Spleen (tissue), 11 donors: ENCODE data around the gene TPSD1. TPM values are rescaled to one million over a fixed set of nuclear protein-coding genes. Genes with fewer than 3 reads are reported as not detected.

Experiments
- DNase-seq: peaks from one replicate; pipeline ENCODE4 v3.0.0-alpha.2; 2020
- H3K27ac ChIP-seq, 8 donors: fragments of 200-600 bp; sonication (generic) in 7 of 8; 1 replicate in 4 of 8; 2 replicates in 4 of 8; pipeline versions ENCODE4 v1.5.0 to v1.8.0; 2016 to 2021; ENCODE audit warnings: inconsistent platforms in 4 of 8, mild to moderate bottlenecking in 4 of 8, moderate library complexity in 1 of 8
- H3K27me3 ChIP-seq, 7 donors: fragments of 200-600 bp; sonication (generic) in 6 of 7; replicated peaks in 1 of 7; 1 replicate in 4 of 7; 2 replicates in 3 of 7; pipeline versions ENCODE4 v1.5.0 to v1.8.0; 2016 to 2021; ENCODE audit warnings: inconsistent platforms in 3 of 7, mild to moderate bottlenecking in 1 of 7
- H3K36me3 ChIP-seq, 6 donors: fragments of 200-600 bp; sonication (generic) in 5 of 6; 1 replicate in 4 of 6; 2 replicates in 2 of 6; pipeline versions ENCODE4 v1.5.0 to v1.8.0; 2016 to 2021; ENCODE audit warnings: inconsistent platforms in 2 of 6
- H3K4me1 ChIP-seq, 6 donors: fragments of 200-600 bp; sonication (generic) in 5 of 6; 1 replicate in 3 of 6; 2 replicates in 3 of 6; pipeline versions ENCODE4 v1.5.0 to v1.8.0; 2016 to 2021; ENCODE audit warnings: inconsistent platforms in 3 of 6
- H3K4me3 ChIP-seq, 8 donors: fragments of 200-600 bp; sonication (generic) in 7 of 8; 1 replicate in 4 of 8; 2 replicates in 4 of 8; pipeline versions ENCODE4 v1.5.0 to v1.8.0; 2016 to 2021; ENCODE audit warnings: inconsistent platforms in 4 of 8, mild to moderate bottlenecking in 4 of 8, moderate library complexity in 2 of 8
- H3K9me3 ChIP-seq, 8 donors: fragments of 200-600 bp; sonication (generic) in 7 of 8; 1 replicate in 4 of 8; 2 replicates in 4 of 8; pipeline versions ENCODE4 v1.5.0 to v1.8.0; 2016 to 2021; ENCODE audit warnings: inconsistent platforms in 4 of 8
- POLR2A ChIP-seq, 3 donors: fragments of 450-650 bp; IDR thresholded peaks; one replicate each; pipeline ENCODE4 v1.5.1; 2017; ENCODE audit warnings: antibody characterized with exemption in 3 of 3, mild to moderate bottlenecking in 1 of 3
- POLR2AphosphoS5 ChIP-seq, 3 donors: sonication (generic); formaldehyde crosslinking; IDR thresholded peaks; one replicate each; pipeline ENCODE4 v1.5.1; 2017; ENCODE audit warnings: antibody characterized with exemption in 3 of 3
- WGBS, 5 donors: extraction: QIAGEN DNeasy Blood & Tissue Kit in 3 of 5; methylation state at CpG; one replicate each; pipeline versions ENCODE4 v1.1.5 to v1.1.7; 2013 to 2018; 5-methylcytosine and 5-hydroxymethylcytosine counted together
- intact Hi-C: fragments of 100-400 bp; cut with DNase I; formaldehyde crosslinking; loops from one replicate; pipeline ENCODE4 v1.15.0; 2023; ENCODE audit warnings: low total_unique reads
- polyA plus RNA-seq, 3 donors: library from polyadenylated mRNA; stranded (reverse); fragments of 200-250 nt; gene quantifications; one replicate each; pipeline ENCODE4 v1.2.1, GENCODE V29; 2013
- total RNA-seq, 7 donors: library from RNA; depleted of rRNA in 3 of 7; stranded (reverse); fragments of >200 nt in 3 of 7; fragmentation: NEBNext Ultra II Directional in 4 of 7; extraction: Animal tissue kit (Norgen Biotek cat#: 25700) in 4 of 7; gene quantifications; one replicate each; pipeline versions ENCODE4 v1.1.0 to v1.2.1, GENCODE V29; 2016 to 2021
- TF ChIP-seq, protein P1 (sequence below), 11 experiments: fragments of 200-600 bp in 7 of 11; fragments of 450-650 bp in 4 of 11; sonication (generic) in 4 of 11; IDR thresholded peaks in 8 of 11; conservative IDR thresholded peaks in 3 of 11; 1 replicate in 7 of 11; 2 replicates in 4 of 11; pipeline versions ENCODE4 v1.4.0 to v1.8.0; 2016 to 2021; ENCODE audit warnings: antibody characterized with exemption in 11 of 11, inconsistent platforms in 4 of 11, mild to moderate bottlenecking in 1 of 11
- donor health status: healthy with polysubstance abuse.
- donor health status: DM: no; HTN: no; CAD: no; lungs with moderate emphysema.
- donor health status: DM: no; HTN: no; CAD: no.
- donor health status: Bipolar disorder and iron deficiency.
- donor health status: healthy.
- donor health status: DM: no; HTN: no; CAD: no.
- donor health status: DM: yes; HTN: yes; CAD: no.

Gene TPSD1
- total and polyA plus RNA-seq, 10 donors, result 0.11 to 0.76 TPM; not detected in 8

DNA sequence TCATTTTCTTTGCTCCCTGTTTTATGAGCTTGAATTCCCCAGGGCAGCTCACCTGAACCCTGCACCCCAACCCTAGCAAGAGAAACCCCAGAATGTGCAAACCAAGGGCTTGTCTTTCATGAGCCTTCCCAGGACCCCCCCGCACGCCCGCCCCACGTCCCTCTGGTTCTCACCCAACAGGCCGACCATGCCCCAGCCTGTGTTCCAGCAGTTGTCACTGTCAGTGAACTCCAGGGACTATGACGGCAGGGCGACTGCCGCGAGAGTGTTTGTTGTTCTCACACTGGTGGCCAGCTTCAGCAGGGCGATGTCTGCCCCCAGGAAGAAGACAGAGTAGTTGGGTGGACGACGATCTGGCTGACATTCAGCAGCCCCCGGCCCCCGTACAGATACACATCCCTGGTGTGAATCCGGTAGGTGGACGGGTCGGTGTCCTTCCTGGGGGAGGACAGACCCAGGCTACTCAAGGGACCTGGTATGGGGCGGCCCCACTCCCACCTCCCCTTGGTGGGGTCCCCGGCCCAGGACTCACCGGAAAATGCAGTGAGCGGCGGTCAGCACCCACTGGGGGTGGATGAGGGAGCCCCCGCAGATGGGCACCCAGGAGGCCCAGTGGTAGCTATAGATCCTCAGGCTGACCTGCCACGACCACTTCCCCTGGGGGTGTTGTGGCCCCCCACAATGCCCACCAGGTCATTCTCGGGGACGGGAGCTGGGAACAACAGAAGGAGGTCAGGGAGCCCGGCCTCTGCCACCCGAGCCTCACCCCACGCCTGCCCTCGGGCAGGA is 20.1 kb downstream of the TPSD1 start:
- intact Hi-C loops, result no loop called here
- no peak overlapping the region for H3K4me3 ChIP-seq
- WGBS, 5 donors, result 71 to 88% (median 78%) methylated on average over 9 to 30 of the region's 30 CpGs
- DNase-seq, result no peak
- H3K36me3 ChIP-seq, result no peaks in the 10 kb centered on the region
- peaks cover 0 to 86% (median 45%) of the 10 kb centered on the region in 7 donors for H3K27me3 ChIP-seq
- no peak overlapping the region for H3K27ac ChIP-seq
- peaks cover 0 to 27% (median 6%) of the 10 kb centered on the region in 6 donors for H3K4me1 ChIP-seq
- no peaks in the 10 kb centered on the region for H3K9me3 ChIP-seq
- TF ChIP-seq POLR2AphosphoS5 (IDR thresholded peaks at IDR 0.05), result no peak

DNA sequence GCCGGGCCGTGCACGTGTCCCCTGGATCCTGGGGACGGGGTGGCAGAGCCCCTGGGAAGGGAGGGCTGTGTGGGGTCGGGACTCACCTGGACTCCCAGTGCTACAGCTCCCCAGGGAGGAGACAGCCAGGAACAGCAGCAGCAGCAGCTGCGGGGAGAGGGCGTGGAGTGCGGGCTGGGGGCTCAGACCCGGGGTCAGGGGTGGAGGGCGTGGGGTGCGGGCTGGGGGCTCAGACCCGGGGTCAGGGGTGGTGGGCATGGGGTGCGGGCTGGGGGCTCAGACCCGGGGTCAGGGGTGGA is 20.7 kb downstream of the TPSD1 start:
- H3K27ac ChIP-seq, result no peak overlapping the region
- H3K4me1 ChIP-seq, result peaks cover 0 to 25% (median 6%) of the 10 kb centered on the region in 6 donors
- no peak overlapping the region for H3K4me3 ChIP-seq
- WGBS, 5 donors, result 80 to 89% (median 85%) methylated on average over 1 to 14 of the region's 14 CpGs
- no peak for DNase-seq
- H3K9me3 ChIP-seq, result no peaks in the 10 kb centered on the region
- TF ChIP-seq, protein P1, sequence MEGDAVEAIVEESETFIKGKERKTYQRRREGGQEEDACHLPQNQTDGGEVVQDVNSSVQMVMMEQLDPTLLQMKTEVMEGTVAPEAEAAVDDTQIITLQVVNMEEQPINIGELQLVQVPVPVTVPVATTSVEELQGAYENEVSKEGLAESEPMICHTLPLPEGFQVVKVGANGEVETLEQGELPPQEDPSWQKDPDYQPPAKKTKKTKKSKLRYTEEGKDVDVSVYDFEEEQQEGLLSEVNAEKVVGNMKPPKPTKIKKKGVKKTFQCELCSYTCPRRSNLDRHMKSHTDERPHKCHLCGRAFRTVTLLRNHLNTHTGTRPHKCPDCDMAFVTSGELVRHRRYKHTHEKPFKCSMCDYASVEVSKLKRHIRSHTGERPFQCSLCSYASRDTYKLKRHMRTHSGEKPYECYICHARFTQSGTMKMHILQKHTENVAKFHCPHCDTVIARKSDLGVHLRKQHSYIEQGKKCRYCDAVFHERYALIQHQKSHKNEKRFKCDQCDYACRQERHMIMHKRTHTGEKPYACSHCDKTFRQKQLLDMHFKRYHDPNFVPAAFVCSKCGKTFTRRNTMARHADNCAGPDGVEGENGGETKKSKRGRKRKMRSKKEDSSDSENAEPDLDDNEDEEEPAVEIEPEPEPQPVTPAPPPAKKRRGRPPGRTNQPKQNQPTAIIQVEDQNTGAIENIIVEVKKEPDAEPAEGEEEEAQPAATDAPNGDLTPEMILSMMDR (IDR thresholded peaks at IDR 0.05 in 8 of 11, conservative IDR thresholded peaks at IDR 0.05 in 3 of 11), result no peak
- TF ChIP-seq POLR2AphosphoS5 (IDR thresholded peaks at IDR 0.05) (no peak), POLR2A (IDR thresholded peaks at IDR 0.05) (no peak)
- intact Hi-C loops, result no loop called here
- H3K36me3 ChIP-seq, result no peaks in the 10 kb centered on the region
- peaks cover 0 to 82% (median 42%) of the 10 kb centered on the region in 7 donors for H3K27me3 ChIP-seq

DNA sequence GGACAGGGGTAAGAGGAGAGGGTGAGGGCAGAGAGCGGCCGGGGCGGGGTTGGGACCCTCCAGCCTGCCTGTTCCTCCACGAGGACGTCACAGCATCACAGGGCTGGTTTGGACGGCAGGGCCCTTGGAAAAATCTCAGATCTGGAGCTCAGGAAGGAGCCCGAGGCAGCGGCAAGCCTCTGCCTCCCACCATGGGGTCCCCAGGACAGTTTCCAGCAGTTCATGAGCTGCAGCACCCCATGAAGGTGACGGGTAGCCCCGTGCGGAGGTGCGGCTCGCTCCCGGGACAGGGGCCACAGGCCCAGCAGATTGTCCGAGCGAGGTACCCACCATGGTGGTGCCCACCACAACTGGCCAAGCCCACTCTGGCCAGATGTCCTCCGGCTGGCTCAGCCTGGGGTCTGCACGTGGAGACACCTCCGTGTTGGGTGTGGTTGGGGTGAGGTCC is 21.3 kb downstream of the TPSD1 start:
- DNase-seq, result no peak
- H3K4me3 ChIP-seq, result no peak overlapping the region

DNA sequence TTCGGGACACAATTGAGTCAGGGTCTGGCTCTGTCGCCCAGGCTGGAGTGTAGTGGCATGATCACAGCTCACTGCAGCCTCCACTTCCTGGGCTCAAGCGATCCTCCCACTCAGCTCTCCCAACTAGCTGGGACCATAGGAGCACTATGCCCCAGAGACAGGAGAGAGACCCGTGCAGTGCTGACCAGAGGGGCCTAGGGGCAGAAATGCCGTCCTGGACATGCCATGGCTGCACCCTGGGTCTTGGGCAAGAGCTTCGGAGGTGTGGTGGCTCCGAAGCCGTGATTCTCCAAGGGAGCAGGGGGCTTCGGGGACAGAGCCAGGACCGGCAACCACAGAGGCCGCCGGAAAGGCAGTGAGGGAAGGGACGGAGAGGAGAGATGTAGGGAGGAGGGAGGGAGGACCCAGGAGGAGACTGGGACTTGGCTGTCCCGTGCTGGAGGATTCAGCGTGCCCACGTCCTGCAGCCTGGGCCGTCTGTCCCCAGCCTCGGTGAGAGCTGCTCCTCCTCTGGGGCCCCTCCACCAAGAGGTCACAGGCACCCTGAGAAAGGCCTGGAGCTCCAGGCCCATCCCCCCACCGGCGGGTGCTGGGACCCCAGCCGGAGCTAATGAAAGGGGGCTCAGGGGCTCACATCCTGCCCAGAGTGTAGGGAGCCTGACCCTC is 21.9 kb downstream of the TPSD1 start:
- Histone ChIP-seq H3K36me3 (no peaks in the 10 kb centered on the region), H3K4me1 (peaks cover 0 to 25% (median 2%) of the 10 kb centered on the region in 6 donors), H3K27me3 (peaks cover 0 to 78% (median 31%) of the 10 kb centered on the region in 7 donors), H3K27ac (no peak overlapping the region), H3K4me3 (no peak overlapping the region), H3K9me3 (no peaks in the 10 kb centered on the region)
- 31 to 42% (median 39%) methylated on average over 17 to 21 of the region's 21 CpGs for WGBS, 5 donors
- intact Hi-C loops, result no loop called here
- no peak for TF ChIP-seq POLR2AphosphoS5 (IDR thresholded peaks at IDR 0.05)
- TF ChIP-seq, protein P1 (IDR thresholded peaks at IDR 0.05 in 8 of 11, conservative IDR thresholded peaks at IDR 0.05 in 3 of 11), result no peak
- no peak for TF ChIP-seq POLR2A (IDR thresholded peaks at IDR 0.05)
- no peak for DNase-seq

More for the DNA sequence above, 21.3 kb downstream of the TPSD1 start:
- 71 to 81% (median 78%) methylated on average over 8 to 19 of the region's 19 CpGs for WGBS, 5 donors
- intact Hi-C loops, result no loop called here
- H3K27ac ChIP-seq, result no peak overlapping the region
- no peaks in the 10 kb centered on the region for H3K36me3 ChIP-seq
- peaks cover 0 to 22% (median 1%) of the 10 kb centered on the region in 6 donors for H3K4me1 ChIP-seq
- TF ChIP-seq, protein P1 (IDR thresholded peaks at IDR 0.05 in 8 of 11, conservative IDR thresholded peaks at IDR 0.05 in 3 of 11), result no peak
- TF ChIP-seq POLR2AphosphoS5 (IDR thresholded peaks at IDR 0.05) (no peak), POLR2A (IDR thresholded peaks at IDR 0.05) (no peak)
- peaks cover 0 to 80% (median 35%) of the 10 kb centered on the region in 7 donors for H3K27me3 ChIP-seq
- no peaks in the 10 kb centered on the region for H3K9me3 ChIP-seq
